WTC11 (cell line): ENCODE measurements around the gene RASL12. TPM values are rescaled to one million over a fixed set of nuclear protein-coding genes. Genes with fewer than 3 reads are reported as not detected.

Experiments used
- ATAC-seq: fragments of 200-7000 bp; cut with Tn5 transposase; 2 replicates; pipeline ENCODE4 v1.10.0; 2021; ENCODE audit warnings: mild to moderate bottlenecking, moderate library complexity
- CTCF ChIA-PET: fragments of 300-600 bp; sonication (Branson Sonifier 250); formaldehyde crosslinking; loops from one replicate; lab custom pipeline; 2021; ENCODE audit warnings: antibody characterized with exemption; lab: Charles Lee
- POLR2A ChIA-PET: fragments of 350-600 bp; sonication (Branson Sonifier 250); formaldehyde crosslinking; loops from one replicate; lab custom pipeline; 2021; ENCODE audit warnings: antibody characterized with exemption; lab: Charles Lee
- DNase-seq: peaks from one replicate; pipeline ENCODE4 v3.0.0; 2021; ENCODE audit warnings: low spot score
- H3K27ac Mint-ChIP-seq: 2 replicates; pipeline ENCODE4 v1.8.0; 2021; ENCODE audit warnings: mixed read lengths
- H3K27me3 Mint-ChIP-seq: 2 replicates; pipeline ENCODE4 v1.8.0; 2021; ENCODE audit warnings: low read depth, mild to moderate bottlenecking, moderate library complexity, mixed read lengths
- H3K36me3 Mint-ChIP-seq: 2 replicates; pipeline ENCODE4 v1.8.0; 2021; ENCODE audit warnings: mixed read lengths
- H3K4me1 Mint-ChIP-seq: 2 replicates; pipeline ENCODE4 v1.8.0; 2022; ENCODE audit warnings: mixed read lengths
- H3K4me3 Mint-ChIP-seq: 2 replicates; pipeline ENCODE4 v1.8.0; 2021; ENCODE audit warnings: mild to moderate bottlenecking, moderate library complexity, mixed read lengths
- H3K9me3 Mint-ChIP-seq: 2 replicates; pipeline ENCODE4 v1.8.0; 2021; ENCODE audit warnings: mixed read lengths
- CREB1 ChIP-seq: sonication (generic); formaldehyde crosslinking; IDR thresholded peaks from 2 replicates; pipeline ENCODE4 v1.8.0; 2023; ENCODE audit warnings: mild to moderate bottlenecking, missing genetic modification reagents
- ESRRA ChIP-seq: sonication (generic); formaldehyde crosslinking; IDR thresholded peaks from 2 replicates; pipeline ENCODE4 v1.8.1; 2022; ENCODE audit warnings: mild to moderate bottlenecking, missing genetic modification reagents, borderline replicate concordance
- GABPB1 ChIP-seq: sonication (generic); formaldehyde crosslinking; IDR thresholded peaks from 2 replicates; pipeline ENCODE4 v1.8.1; 2023; ENCODE audit warnings: mild to moderate bottlenecking, missing genetic modification reagents
- IRF1 ChIP-seq: sonication (generic); formaldehyde crosslinking; IDR thresholded peaks from 2 replicates; pipeline ENCODE4 v1.8.0; 2023; ENCODE audit warnings: missing genetic modification reagents
- JAZF1 ChIP-seq: fragments of 250-450 bp; sonication (Bioruptor Pico); IDR thresholded peaks from 2 replicates; pipeline ENCODE4 v1.9.0; 2021; ENCODE audit warnings: moderate library complexity, mild to moderate bottlenecking, inconsistent platforms
- NFE2L1 ChIP-seq: sonication (generic); formaldehyde crosslinking; IDR thresholded peaks from 2 replicates; pipeline ENCODE4 v1.8.1; 2023; ENCODE audit warnings: missing genetic modification reagents
- NR2C2 ChIP-seq: sonication (generic); formaldehyde crosslinking; IDR thresholded peaks from 2 replicates; pipeline ENCODE4 v1.8.0; 2022; ENCODE audit warnings: mild to moderate bottlenecking, missing genetic modification reagents
- RELA ChIP-seq: sonication (generic); formaldehyde crosslinking; IDR thresholded peaks from 2 replicates; pipeline ENCODE4 v1.8.1; 2022; ENCODE audit warnings: missing genetic modification reagents, mild to moderate bottlenecking, borderline replicate concordance
- SMAD3 ChIP-seq: sonication (generic); formaldehyde crosslinking; IDR thresholded peaks from 2 replicates; pipeline ENCODE4 v1.8.0; 2022; ENCODE audit warnings: missing genetic modification reagents, mild to moderate bottlenecking, borderline replicate concordance
- SP1 ChIP-seq: sonication (generic); formaldehyde crosslinking; conservative IDR thresholded peaks from 2 replicates; pipeline ENCODE4 v1.8.1; 2022; ENCODE audit warnings: missing genetic modification reagents
- TP53 ChIP-seq: sonication (generic); formaldehyde crosslinking; IDR thresholded peaks from 2 replicates; pipeline ENCODE4 v1.8.1; 2023; ENCODE audit warnings: mild to moderate bottlenecking, missing genetic modification reagents
- ZNF263 ChIP-seq: sonication (generic); formaldehyde crosslinking; IDR thresholded peaks from 2 replicates; pipeline ENCODE4 v1.8.1; 2022; ENCODE audit warnings: low read depth, mild to moderate bottlenecking, moderate library complexity, missing genetic modification reagents
- ZNF396 ChIP-seq: fragments of 250-450 bp; sonication (Bioruptor Pico); IDR thresholded peaks from 2 replicates; pipeline ENCODE4 v1.8.0; 2021; ENCODE audit warnings: mild to moderate bottlenecking, moderate library complexity, borderline replicate concordance
- ZNF512 ChIP-seq: sonication (generic); formaldehyde crosslinking; IDR thresholded peaks from 2 replicates; pipeline ENCODE4 v1.8.1; 2022; ENCODE audit warnings: missing genetic modification reagents, borderline replicate concordance
- ZNF671 ChIP-seq: fragments of 250-450 bp; sonication (Bioruptor Pico); IDR thresholded peaks from 2 replicates; pipeline ENCODE4 v1.8.0; 2021; ENCODE audit warnings: mild to moderate bottlenecking
- total RNA-seq: library from RNA; stranded (reverse); gene quantifications from 3 replicates; pipeline ENCODE4 v1.2.3, GENCODE V29; 2021
- TF ChIP-seq, protein P1 (sequence below): sonication (generic); formaldehyde crosslinking; IDR thresholded peaks from 2 replicates; pipeline ENCODE4 v1.8.1; 2023; ENCODE audit warnings: mild to moderate bottlenecking, moderate library complexity, missing genetic modification reagents
- TF ChIP-seq, protein P2 (sequence below): sonication (generic); formaldehyde crosslinking; IDR thresholded peaks from 2 replicates; pipeline ENCODE4 v1.8.0; 2022; ENCODE audit warnings: mild to moderate bottlenecking, missing genetic modification reagents
- TF ChIP-seq, protein P3 (sequence below): fragments of 200-600 bp; IDR thresholded peaks from 2 replicates; pipeline ENCODE4 v1.8.0; 2022; ENCODE audit warnings: antibody characterized with exemption

Gene RASL12
- total RNA-seq, 1 experiment from 2014 or later: 5.6 TPM

- Mint-ChIP-seq H3K4me3 (peak overlapping the region; percentile 76), H3K36me3 (no peaks in the 10 kb centered on the region), H3K27me3 (peaks cover 21% of the 10 kb centered on the region), H3K27ac (no peak overlapping the region), H3K9me3 (no peaks in the 10 kb centered on the region), H3K4me1 (peaks cover 33% of the 10 kb centered on the region)
- ChIA-PET POLR2A (interaction anchor here (1.0 to 2.7 kb wide), 4 partner anchors 10 to 36 kb away, joined by 3 to 12 read pairs (median 8); no protein-coding TSS in a partner anchor), CTCF (interaction anchor here (0.5 to 20.3 kb wide), 10 partner anchors 11 to 219 kb away, joined by 3 to 292 read pairs (median 6); partner anchors contain the start of gene KBTBD13)
- DNase-seq: peak; percentile 29
- ATAC-seq: no peak; the same call in 1 of the 2 replicates
- TF ChIP-seq TP53 (CRISPR knock-in tag) (no peak), NR2C2 (CRISPR knock-in tag) (no peak), ZNF396 (CRISPR knock-in tag) (no peak), ESRRA (no peak), GABPB1 (CRISPR knock-in tag) (no peak), JAZF1 (CRISPR knock-in tag) (no peak), NFE2L1 (CRISPR knock-in tag) (no peak), ZNF263 (no peak), CREB1 (no peak), SP1 (CRISPR knock-in tag) (no peak)
- TF ChIP-seq, protein P1, sequence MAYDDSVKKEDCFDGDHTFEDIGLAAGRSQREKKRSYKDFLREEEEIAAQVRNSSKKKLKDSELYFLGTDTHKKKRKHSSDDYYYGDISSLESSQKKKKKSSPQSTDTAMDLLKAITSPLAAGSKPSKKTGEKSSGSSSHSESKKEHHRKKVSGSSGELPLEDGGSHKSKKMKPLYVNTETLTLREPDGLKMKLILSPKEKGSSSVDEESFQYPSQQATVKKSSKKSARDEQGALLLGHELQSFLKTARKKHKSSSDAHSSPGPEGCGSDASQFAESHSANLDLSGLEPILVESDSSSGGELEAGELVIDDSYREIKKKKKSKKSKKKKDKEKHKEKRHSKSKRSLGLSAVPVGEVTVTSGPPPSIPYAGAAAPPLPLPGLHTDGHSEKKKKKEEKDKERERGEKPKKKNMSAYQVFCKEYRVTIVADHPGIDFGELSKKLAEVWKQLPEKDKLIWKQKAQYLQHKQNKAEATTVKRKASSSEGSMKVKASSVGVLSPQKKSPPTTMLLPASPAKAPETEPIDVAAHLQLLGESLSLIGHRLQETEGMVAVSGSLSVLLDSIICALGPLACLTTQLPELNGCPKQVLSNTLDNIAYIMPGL (CRISPR knock-in tag): no peak
- TF ChIP-seq, protein P2, sequence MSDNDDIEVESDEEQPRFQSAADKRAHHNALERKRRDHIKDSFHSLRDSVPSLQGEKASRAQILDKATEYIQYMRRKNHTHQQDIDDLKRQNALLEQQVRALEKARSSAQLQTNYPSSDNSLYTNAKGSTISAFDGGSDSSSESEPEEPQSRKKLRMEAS (CRISPR knock-in tag): no peak
- TF ChIP-seq, protein P3, sequence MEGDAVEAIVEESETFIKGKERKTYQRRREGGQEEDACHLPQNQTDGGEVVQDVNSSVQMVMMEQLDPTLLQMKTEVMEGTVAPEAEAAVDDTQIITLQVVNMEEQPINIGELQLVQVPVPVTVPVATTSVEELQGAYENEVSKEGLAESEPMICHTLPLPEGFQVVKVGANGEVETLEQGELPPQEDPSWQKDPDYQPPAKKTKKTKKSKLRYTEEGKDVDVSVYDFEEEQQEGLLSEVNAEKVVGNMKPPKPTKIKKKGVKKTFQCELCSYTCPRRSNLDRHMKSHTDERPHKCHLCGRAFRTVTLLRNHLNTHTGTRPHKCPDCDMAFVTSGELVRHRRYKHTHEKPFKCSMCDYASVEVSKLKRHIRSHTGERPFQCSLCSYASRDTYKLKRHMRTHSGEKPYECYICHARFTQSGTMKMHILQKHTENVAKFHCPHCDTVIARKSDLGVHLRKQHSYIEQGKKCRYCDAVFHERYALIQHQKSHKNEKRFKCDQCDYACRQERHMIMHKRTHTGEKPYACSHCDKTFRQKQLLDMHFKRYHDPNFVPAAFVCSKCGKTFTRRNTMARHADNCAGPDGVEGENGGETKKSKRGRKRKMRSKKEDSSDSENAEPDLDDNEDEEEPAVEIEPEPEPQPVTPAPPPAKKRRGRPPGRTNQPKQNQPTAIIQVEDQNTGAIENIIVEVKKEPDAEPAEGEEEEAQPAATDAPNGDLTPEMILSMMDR: no peak
Observed at GRCh38 chr15:65066635-65067316, 1.0 kb downstream of the RASL12 start.

DNA sequence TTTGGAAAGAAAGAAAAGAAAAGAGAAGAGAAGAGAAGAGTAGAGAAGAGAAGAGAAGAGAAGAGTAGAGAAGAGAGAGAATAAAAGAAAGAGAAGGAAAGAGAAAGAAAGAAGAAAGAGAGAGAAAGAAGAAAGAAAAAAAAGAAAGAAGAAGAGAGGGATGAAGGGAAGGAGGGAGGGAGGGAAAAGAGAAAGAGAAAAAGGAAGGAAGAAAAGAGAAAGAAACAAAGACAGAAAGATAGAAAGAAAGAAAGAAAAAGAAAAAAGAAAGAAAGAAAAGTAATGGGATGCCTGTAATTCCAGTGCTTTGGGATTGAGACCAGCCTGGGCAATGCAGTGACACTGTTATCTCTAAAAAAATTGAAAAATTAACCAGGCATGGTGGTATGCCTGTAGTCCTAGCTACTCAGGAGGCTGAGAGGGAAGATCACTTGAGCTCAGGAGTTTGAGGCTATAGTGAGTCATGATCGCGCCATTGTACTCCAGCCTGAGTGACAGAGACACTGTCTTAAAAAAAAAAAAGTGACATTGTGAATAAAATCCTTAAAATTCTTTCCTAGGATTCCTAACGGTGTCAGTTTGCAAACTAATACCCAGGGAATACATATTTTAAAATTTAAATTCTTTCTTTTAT lies 1.7 kb downstream of the RASL12 start:
- Mint-ChIP-seq H3K4me1 (peaks cover 26% of the 10 kb centered on the region), H3K27ac (no peak overlapping the region), H3K4me3 (0 out of 2 replicates have a peak overlapping the region, but pooled peaks have one; percentile 76)
- ChIA-PET CTCF (interaction anchor here (1.0 to 20.3 kb wide), 8 partner anchors 11 to 220 kb away, joined by 3 to 292 read pairs (median 29); partner anchors contain the start of gene KBTBD13), POLR2A (interaction anchor here (2.4 to 2.7 kb wide), 2 partner anchors 17 to 36 kb away, joined by 11 to 12 read pairs; no protein-coding TSS in a partner anchor)
- no peak for DNase-seq
- TF ChIP-seq ZNF671 (CRISPR knock-in tag) (no peak), SMAD3 (CRISPR knock-in tag) (no peak), RELA (no peak), IRF1 (no peak), ZNF512 (CRISPR knock-in tag) (peak; percentile 93; the same call in 1 of the 2 replicates)
- TF ChIP-seq, all 79 proteins: peak for 1
- no peaks in the 10 kb centered on the region for H3K36me3 Mint-ChIP-seq
- H3K9me3 Mint-ChIP-seq: no peaks in the 10 kb centered on the region
- H3K27me3 Mint-ChIP-seq: peaks cover 21% of the 10 kb centered on the region
- no peak for ATAC-seq
